NB4 (cell line): ENCODE results near the gene ACLY.

Experiments used
- CTCF ChIP-seq: IDR thresholded peaks from one replicate; pipeline ENCODE4 v1.5.1; 2012; ENCODE audit warnings: low read depth, low read length
- MAX ChIP-seq: IDR thresholded peaks from 2 replicates; pipeline ENCODE4 v1.6.1; 2011; ENCODE audit warnings: low read depth, low read length
- POLR2A ChIP-seq: IDR thresholded peaks from 2 replicates; pipeline ENCODE4 v1.6.1; 2011; ENCODE audit warnings: mild to moderate bottlenecking; ENCODE audit not compliant: insufficient read length; ENCODE audit errors: extremely low read depth

- no peak for TF ChIP-seq CTCF
- no peak for TF ChIP-seq MAX
- TF ChIP-seq POLR2A: no peak
Measured at GRCh38 chr17:41870097-41870496, 48.7 kb downstream of the ACLY start.
